GM13976 (cell line): Measurements from ENCODE around the gene KCNE4.

ENCODE experiments used
- DNase-seq: peaks from one replicate; pipeline ENCODE4 v3.0.0; 2012; ENCODE audit warnings: low spot score
- CTCF ChIP-seq: IDR thresholded peaks from 2 replicates; pipeline ENCODE4 v1.5.1; 2012; ENCODE audit warnings: borderline replicate concordance, mild to moderate bottlenecking; ENCODE audit not compliant: insufficient read depth; ENCODE audit errors: extremely low read depth, missing control alignments, control extremely low read depth
- in situ Hi-C: fragments of 300-500 bp; cut with MboI; formaldehyde crosslinking; loops from one replicate; pipeline ENCODE4 v1.12.0; 2022; ENCODE audit warnings: low sequenced_read_pairs, mixed read lengths, inconsistent platforms; ENCODE audit not compliant: unreplicated experiment

The KCNE4 gene

GRCh38 chr2:223044092-223044836 lies 7.7 kb upstream of the KCNE4 start:
- no peak for DNase-seq
- in situ Hi-C loops, result no loop called here
- no peak for TF ChIP-seq CTCF

GRCh38 chr2:223044916-223045700 lies 6.9 kb upstream of the KCNE4 start:
- DNase-seq, result no peak
- in situ Hi-C loops, result no loop called here
- TF ChIP-seq CTCF, result no peak

- no peak for DNase-seq
- TF ChIP-seq CTCF, result no peak
Measured at GRCh38 chr2:223046470-223047040, 5.4 kb upstream of the KCNE4 start.

GRCh38 chr2:223047260-223047761 lies 4.7 kb upstream of the KCNE4 start:
- no peak for DNase-seq
- TF ChIP-seq CTCF, result no peak
- in situ Hi-C loops, result no loop called here

More at GRCh38 chr2:223046470-223047040, 5.4 kb upstream of the KCNE4 start:
- in situ Hi-C loops, result no loop called here

- no peak for TF ChIP-seq CTCF
- DNase-seq, result no peak
- in situ Hi-C loops, result no loop called here
Measured at GRCh38 chr2:223048519-223048918, 3.5 kb upstream of the KCNE4 start.

GRCh38 chr2:223049356-223049755 lies 2.6 kb upstream of the KCNE4 start:
- TF ChIP-seq CTCF, result no peak
- in situ Hi-C loops, result no loop called here

More at GRCh38 chr2:223049356-223049755, 2.6 kb upstream of the KCNE4 start:
- no peak for DNase-seq
